Neural cell (in vitro differentiated cells): ENCODE measurements around the gene WDR26. TPM values are rescaled to one million over a fixed set of nuclear protein-coding genes. Genes with fewer than 3 reads are reported as not detected.
"Not testable (repeated sequence)": the region's sequence is repeated elsewhere in the genome, so short reads cannot be mapped to it uniquely, and the experiment has no call there.

Experiments used
- H2AFZ ChIP-seq: fragments of 200-600, 300-800 bp; sonication (generic), shearing (Covaris generic); 2 replicates; pipeline ENCODE4 v1.6.0; 2014; ENCODE audit warnings: low read depth, mild to moderate bottlenecking, antibody characterized with exemption, low read length, moderate library complexity
- H3F3A ChIP-seq: fragments of 200-600 bp; shearing (Covaris generic); 2 replicates; pipeline ENCODE4 v1.6.1; 2016; ENCODE audit warnings: mild to moderate bottlenecking, moderate library complexity, mixed read lengths, antibody characterized with exemption, low read length; ENCODE audit not compliant: insufficient read depth, poor library complexity, severe bottlenecking
- H3K27ac ChIP-seq: fragments of 200-600, 300-800 bp; sonication (generic), shearing (Covaris generic); 2 replicates; pipeline ENCODE4 v1.5.1; 2014; ENCODE audit warnings: mild to moderate bottlenecking, low read length, moderate library complexity
- H3K27me3 ChIP-seq: fragments of 300-800, 200-600 bp; sonication (generic), shearing (Covaris generic); 2 replicates; pipeline ENCODE4 v1.6.0; 2014; ENCODE audit warnings: mild to moderate bottlenecking, low read depth, low read length, moderate library complexity; ENCODE audit not compliant: insufficient read depth
- H3K36me3 ChIP-seq: fragments of 300-800, 200-600 bp; sonication (generic), shearing (Covaris generic); 2 replicates; pipeline ENCODE4 v1.5.1; 2014; ENCODE audit warnings: mild to moderate bottlenecking, antibody characterized with exemption, low read length, moderate library complexity; ENCODE audit not compliant: insufficient read depth
- H3K4me2 ChIP-seq: fragments of 300-800, 200-600 bp; sonication (generic), shearing (Covaris generic); 2 replicates; pipeline ENCODE4 v1.6.0; 2014; ENCODE audit warnings: mild to moderate bottlenecking, low read length
- H3K4me3 ChIP-seq: fragments of 300-800, 200-600 bp; sonication (generic), shearing (Covaris generic); 2 replicates; pipeline ENCODE4 v1.5.1; 2014; ENCODE audit warnings: mild to moderate bottlenecking, low read length, moderate library complexity
- H3K79me2 ChIP-seq: fragments of 200-600 bp; shearing (Covaris generic); replicated peaks from 2 replicates; pipeline ENCODE4 v1.6.0; 2014; ENCODE audit warnings: mild to moderate bottlenecking, low read length, moderate library complexity; ENCODE audit not compliant: insufficient read depth
- H3K9ac ChIP-seq: fragments of 300-800, 200-600 bp; sonication (generic), shearing (Covaris generic); 2 replicates; pipeline ENCODE4 v1.6.1; 2016; ENCODE audit warnings: mild to moderate bottlenecking, low read length, mixed read lengths
- H3K9me2 ChIP-seq: fragments of 200-600 bp; shearing (Covaris generic); 2 replicates; pipeline ENCODE4 v1.6.1; 2016; ENCODE audit warnings: mild to moderate bottlenecking, low read length, mixed read lengths; ENCODE audit not compliant: insufficient read depth
- H3K9me3 ChIP-seq: fragments of 200-600, 300-800 bp; sonication (generic), shearing (Covaris generic); 2 replicates; pipeline ENCODE4 v1.6.1; 2016; ENCODE audit warnings: mild to moderate bottlenecking, mixed run types, low read length, moderate library complexity, mixed read lengths
- H4K20me1 ChIP-seq: fragments of 200-600 bp; shearing (Covaris generic); 2 replicates; pipeline ENCODE4 v1.6.1; 2016; ENCODE audit warnings: mild to moderate bottlenecking, mixed run types; ENCODE audit not compliant: insufficient read depth
- EP300 ChIP-seq: fragments of 450-650 bp; conservative IDR thresholded peaks from 2 replicates; pipeline ENCODE4 v1.6.1; 2014; ENCODE audit warnings: antibody characterized with exemption, mild to moderate bottlenecking, moderate library complexity; ENCODE audit not compliant: poor library complexity, severe bottlenecking
- EZH2 ChIP-seq: fragments of 200-600, 300-800 bp; shearing (Covaris generic), sonication (generic); IDR thresholded peaks from 2 replicates; pipeline ENCODE4 v1.6.1; 2014; ENCODE audit warnings: antibody characterized with exemption, low read length, borderline replicate concordance, mild to moderate bottlenecking; ENCODE audit not compliant: insufficient read depth, poor library complexity, severe bottlenecking
- MXI1 ChIP-seq: fragments of 450-650 bp; conservative IDR thresholded peaks from 2 replicates; pipeline ENCODE4 v1.6.1; 2014; ENCODE audit warnings: antibody characterized with exemption, mild to moderate bottlenecking; ENCODE audit not compliant: poor library complexity, severe bottlenecking
- POLR2AphosphoS5 ChIP-seq: IDR thresholded peaks from 2 replicates; pipeline ENCODE4 v1.6.1; 2012
- RAD21 ChIP-seq: fragments of 450-650 bp; conservative IDR thresholded peaks from 2 replicates; pipeline ENCODE4 v1.6.1; 2014; ENCODE audit warnings: antibody characterized with exemption, mild to moderate bottlenecking, moderate library complexity
- SMC3 ChIP-seq: fragments of 450-650 bp; conservative IDR thresholded peaks from 2 replicates; pipeline ENCODE4 v1.6.1; 2014; ENCODE audit warnings: antibody characterized with exemption, mild to moderate bottlenecking, moderate library complexity; ENCODE audit not compliant: poor library complexity
- TAF1 ChIP-seq: IDR thresholded peaks from 2 replicates; pipeline ENCODE4 v1.6.1; 2012; ENCODE audit warnings: low read depth
- polyA plus RNA-seq: library from polyadenylated mRNA; depleted of rRNA; stranded (reverse); fragments of >200 nt; gene quantifications from 2 replicates; pipeline ENCODE4 v1.2.3, GENCODE V29; 2014
- TF ChIP-seq, protein P1 (sequence below): IDR thresholded peaks from 2 replicates; pipeline ENCODE4 v1.6.1; 2012; ENCODE audit warnings: borderline replicate concordance
- TF ChIP-seq, protein P2 (sequence below): fragments of 450-650 bp; IDR thresholded peaks from 2 replicates; pipeline ENCODE4 v1.5.1; 2014; ENCODE audit warnings: antibody characterized with exemption, mild to moderate bottlenecking, moderate library complexity; ENCODE audit not compliant: poor library complexity, severe bottlenecking

WDR26 gene
- polyA plus RNA-seq, 1 donor from 2014 or later = 89.6 TPM

DNA sequence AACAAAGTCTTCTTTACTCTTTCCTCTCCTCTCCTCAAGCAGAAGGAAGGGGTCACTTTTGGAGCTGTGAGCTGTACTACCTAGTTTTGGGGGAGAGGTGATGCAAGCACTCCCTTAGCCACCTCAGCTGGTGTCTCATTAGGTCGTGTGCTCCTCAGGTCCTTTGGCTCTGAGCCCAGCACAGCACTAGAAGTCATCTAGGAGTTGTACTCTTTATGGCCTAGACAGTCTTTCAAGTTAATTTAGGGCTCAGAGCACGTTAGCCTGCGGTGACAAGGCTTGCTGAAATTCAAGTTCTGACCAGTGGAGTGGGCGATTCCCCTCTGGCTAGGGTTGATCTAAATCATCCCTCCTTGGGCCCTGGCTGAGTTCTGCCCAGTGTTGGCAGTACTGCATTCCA is 48.0 kb upstream of the WDR26 start:
- Histone ChIP-seq H3K79me2 (no peaks in the 10 kb centered on the region), H2AFZ (no peak overlapping the region), H3K27me3 (no peaks in the 10 kb centered on the region), H3K9me2 (no peaks in the 10 kb centered on the region), H4K20me1 (no peaks in the 10 kb centered on the region), H3K9ac (no peak overlapping the region), H3K36me3 (no peaks in the 10 kb centered on the region), H3K9me3 (no peaks in the 10 kb centered on the region), H3K27ac (no peak overlapping the region), H3K4me2 (no peak overlapping the region), H3K4me3 (no peak overlapping the region), H3F3A (no peaks in the 10 kb centered on the region)
- TF ChIP-seq RAD21 = no peak
- TF ChIP-seq EZH2 = no peak
- TF ChIP-seq, protein P1, sequence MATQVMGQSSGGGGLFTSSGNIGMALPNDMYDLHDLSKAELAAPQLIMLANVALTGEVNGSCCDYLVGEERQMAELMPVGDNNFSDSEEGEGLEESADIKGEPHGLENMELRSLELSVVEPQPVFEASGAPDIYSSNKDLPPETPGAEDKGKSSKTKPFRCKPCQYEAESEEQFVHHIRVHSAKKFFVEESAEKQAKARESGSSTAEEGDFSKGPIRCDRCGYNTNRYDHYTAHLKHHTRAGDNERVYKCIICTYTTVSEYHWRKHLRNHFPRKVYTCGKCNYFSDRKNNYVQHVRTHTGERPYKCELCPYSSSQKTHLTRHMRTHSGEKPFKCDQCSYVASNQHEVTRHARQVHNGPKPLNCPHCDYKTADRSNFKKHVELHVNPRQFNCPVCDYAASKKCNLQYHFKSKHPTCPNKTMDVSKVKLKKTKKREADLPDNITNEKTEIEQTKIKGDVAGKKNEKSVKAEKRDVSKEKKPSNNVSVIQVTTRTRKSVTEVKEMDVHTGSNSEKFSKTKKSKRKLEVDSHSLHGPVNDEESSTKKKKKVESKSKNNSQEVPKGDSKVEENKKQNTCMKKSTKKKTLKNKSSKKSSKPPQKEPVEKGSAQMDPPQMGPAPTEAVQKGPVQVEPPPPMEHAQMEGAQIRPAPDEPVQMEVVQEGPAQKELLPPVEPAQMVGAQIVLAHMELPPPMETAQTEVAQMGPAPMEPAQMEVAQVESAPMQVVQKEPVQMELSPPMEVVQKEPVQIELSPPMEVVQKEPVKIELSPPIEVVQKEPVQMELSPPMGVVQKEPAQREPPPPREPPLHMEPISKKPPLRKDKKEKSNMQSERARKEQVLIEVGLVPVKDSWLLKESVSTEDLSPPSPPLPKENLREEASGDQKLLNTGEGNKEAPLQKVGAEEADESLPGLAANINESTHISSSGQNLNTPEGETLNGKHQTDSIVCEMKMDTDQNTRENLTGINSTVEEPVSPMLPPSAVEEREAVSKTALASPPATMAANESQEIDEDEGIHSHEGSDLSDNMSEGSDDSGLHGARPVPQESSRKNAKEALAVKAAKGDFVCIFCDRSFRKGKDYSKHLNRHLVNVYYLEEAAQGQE = no peak
- TF ChIP-seq SMC3 = no peak
- TF ChIP-seq EP300 = no peak
- no peak for TF ChIP-seq TAF1
- no peak for TF ChIP-seq POLR2AphosphoS5
- TF ChIP-seq, protein P2, sequence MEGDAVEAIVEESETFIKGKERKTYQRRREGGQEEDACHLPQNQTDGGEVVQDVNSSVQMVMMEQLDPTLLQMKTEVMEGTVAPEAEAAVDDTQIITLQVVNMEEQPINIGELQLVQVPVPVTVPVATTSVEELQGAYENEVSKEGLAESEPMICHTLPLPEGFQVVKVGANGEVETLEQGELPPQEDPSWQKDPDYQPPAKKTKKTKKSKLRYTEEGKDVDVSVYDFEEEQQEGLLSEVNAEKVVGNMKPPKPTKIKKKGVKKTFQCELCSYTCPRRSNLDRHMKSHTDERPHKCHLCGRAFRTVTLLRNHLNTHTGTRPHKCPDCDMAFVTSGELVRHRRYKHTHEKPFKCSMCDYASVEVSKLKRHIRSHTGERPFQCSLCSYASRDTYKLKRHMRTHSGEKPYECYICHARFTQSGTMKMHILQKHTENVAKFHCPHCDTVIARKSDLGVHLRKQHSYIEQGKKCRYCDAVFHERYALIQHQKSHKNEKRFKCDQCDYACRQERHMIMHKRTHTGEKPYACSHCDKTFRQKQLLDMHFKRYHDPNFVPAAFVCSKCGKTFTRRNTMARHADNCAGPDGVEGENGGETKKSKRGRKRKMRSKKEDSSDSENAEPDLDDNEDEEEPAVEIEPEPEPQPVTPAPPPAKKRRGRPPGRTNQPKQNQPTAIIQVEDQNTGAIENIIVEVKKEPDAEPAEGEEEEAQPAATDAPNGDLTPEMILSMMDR = no peak
- no peak for TF ChIP-seq MXI1

DNA sequence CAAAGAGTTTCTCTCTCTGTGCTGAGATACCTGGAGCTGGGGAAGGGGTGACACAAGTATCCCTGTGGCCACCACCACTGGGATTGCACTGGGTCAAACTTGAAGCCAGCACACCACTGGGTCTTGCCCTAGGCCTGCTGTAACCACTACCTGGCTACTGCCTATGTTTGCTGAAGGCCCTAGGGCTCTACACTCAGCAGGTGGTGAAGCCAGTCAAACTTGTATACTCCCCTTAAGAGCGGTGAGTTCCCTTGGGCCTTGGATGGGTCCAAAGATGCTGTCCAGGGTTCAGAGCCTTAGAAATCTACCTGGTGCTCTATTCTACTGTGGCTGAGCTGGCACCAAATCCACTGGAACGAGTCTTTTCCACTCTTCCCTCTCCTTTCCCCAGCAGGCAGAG is 47.0 kb upstream of the WDR26 start:
- Histone ChIP-seq H3K4me3 (no peak overlapping the region), H3K9me2 (no peaks in the 10 kb centered on the region), H2AFZ (no peak overlapping the region), H3K79me2 (no peaks in the 10 kb centered on the region), H3K27ac (no peak overlapping the region), H3K4me2 (no peak overlapping the region), H3K36me3 (no peaks in the 10 kb centered on the region), H3K27me3 (no peaks in the 10 kb centered on the region), H3K9me3 (peaks cover 3% of the 10 kb centered on the region), H4K20me1 (no peaks in the 10 kb centered on the region), H3K9ac (no peak overlapping the region), H3F3A (no peaks in the 10 kb centered on the region)
- TF ChIP-seq, protein P1 = no peak
- TF ChIP-seq MXI1 (no peak), SMC3 (no peak), TAF1 (no peak), POLR2AphosphoS5 (no peak), EP300 (no peak), RAD21 (no peak), EZH2 (no peak)
- TF ChIP-seq, protein P2 = no peak

DNA sequence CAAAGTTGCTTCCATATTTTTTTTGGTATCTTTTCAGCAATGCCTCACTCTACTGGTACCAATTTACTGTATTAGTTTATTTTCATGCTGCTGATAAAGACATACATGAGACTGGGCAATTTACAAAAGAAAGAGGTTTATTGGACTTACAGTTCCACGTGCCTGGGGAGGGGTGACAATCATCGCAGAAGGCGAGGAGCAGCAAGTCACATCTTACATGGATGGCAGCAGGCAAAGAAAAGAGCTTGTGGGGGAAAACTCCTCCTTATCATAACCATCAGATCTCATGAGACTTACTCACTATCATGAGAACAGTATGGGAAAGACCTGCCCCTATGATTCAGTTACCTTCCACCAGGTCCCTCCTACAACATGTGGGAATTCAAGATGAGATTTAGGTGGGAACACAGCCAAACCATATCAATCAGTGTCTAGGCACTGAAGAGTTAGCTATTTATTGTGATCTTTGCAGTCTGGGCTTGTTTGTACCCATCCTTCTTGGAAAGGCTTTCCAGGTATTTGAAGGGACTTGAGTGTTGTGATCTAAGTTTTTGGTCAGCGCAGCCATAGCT is 46.4 kb upstream of the WDR26 start:
- not testable (repeated sequence) for H3K4me3 ChIP-seq, H3K36me3 ChIP-seq, H3K9me3 ChIP-seq, H3K4me2 ChIP-seq, H3K9me2 ChIP-seq, H2AFZ ChIP-seq, H4K20me1 ChIP-seq, H3K9ac ChIP-seq, H3K79me2 ChIP-seq, H3K27me3 ChIP-seq, H3F3A ChIP-seq, H3K27ac ChIP-seq
